ENCODE data around the gene C9orf57.
"Not testable (repeated sequence)": the region's sequence is repeated elsewhere in the genome, so short reads cannot be mapped to it uniquely, and the experiment has no call there.

C9orf57 gene

GRCh38 chr9:72060513-72060912, at the start of gene C9orf57:
Gene C9orf57 (minus strand): TSS chr9:72060613. CDS start chr9:72059331, 1,282 bp downstream.
- TF ChIP-seq CTCF (IDR thresholded peaks at IDR 0.05; ENCODE audit: low read depth, low read length, missing control alignments): no peak
- in situ Hi-C loops (cut with HindIII; ENCODE audit: low sequenced_read_pairs): no loop called here
- DNase-seq (ENCODE audit: low read depth): no peak
- H3K4me3 ChIP-seq (ENCODE audit: low read depth, low read length): no peak within 1 kb of the TSS

- in situ Hi-C loops (cut with HindIII; ENCODE audit: low sequenced_read_pairs): no loop called here
- DNase-seq (ENCODE audit: low read depth): no peak
- no peak for TF ChIP-seq CTCF (IDR thresholded peaks at IDR 0.05; ENCODE audit: low read depth, low read length, missing control alignments)
- no peak overlapping the region for H3K4me3 ChIP-seq (ENCODE audit: low read depth, low read length)
These were observed 42.1 kb upstream of the C9orf57 start for GRCh38 chr9:72102520-72102919.

GRCh38 chr9:72095520-72095919, 35.1 kb upstream of the C9orf57 start:
- DNase-seq (ENCODE audit: low read depth); H3K4me3 ChIP-seq (ENCODE audit: low read depth, low read length); in situ Hi-C loops (cut with HindIII; ENCODE audit: low sequenced_read_pairs): not testable (repeated sequence)

- no peak for TF ChIP-seq CTCF (IDR thresholded peaks at IDR 0.05; ENCODE audit: low read depth, low read length, missing control alignments)
- in situ Hi-C loops (cut with HindIII; ENCODE audit: low sequenced_read_pairs): no loop called here
- H3K4me3 ChIP-seq (ENCODE audit: low read depth, low read length): no peak overlapping the region
- no peak for DNase-seq (ENCODE audit: low read depth)
These were observed 32.4 kb upstream of the C9orf57 start for GRCh38 chr9:72092820-72093219.

- H3K4me3 ChIP-seq (ENCODE audit: low read depth, low read length): no peak overlapping the region
- in situ Hi-C loops (cut with HindIII; ENCODE audit: low sequenced_read_pairs): no loop called here
- no peak for DNase-seq (ENCODE audit: low read depth)
- no peak for TF ChIP-seq CTCF (IDR thresholded peaks at IDR 0.05; ENCODE audit: low read depth, low read length, missing control alignments)
These were observed 29.2 kb upstream of the C9orf57 start for GRCh38 chr9:72089451-72090130.

GRCh38 chr9:72082536-72082935, 22.1 kb upstream of the C9orf57 start:
- in situ Hi-C loops (cut with HindIII; ENCODE audit: low sequenced_read_pairs): no loop called here
- DNase-seq (ENCODE audit: low read depth): no peak
- no peak for TF ChIP-seq CTCF (IDR thresholded peaks at IDR 0.05; ENCODE audit: low read depth, low read length, missing control alignments)
- no peak overlapping the region for H3K4me3 ChIP-seq (ENCODE audit: low read depth, low read length)

- in situ Hi-C loops (cut with HindIII; ENCODE audit: low sequenced_read_pairs); DNase-seq (ENCODE audit: low read depth); H3K4me3 ChIP-seq (ENCODE audit: low read depth, low read length): not testable (repeated sequence)
These were observed 14.3 kb upstream of the C9orf57 start for GRCh38 chr9:72074666-72075065.

GRCh38 chr9:72065076-72065475, 4.7 kb upstream of the C9orf57 start:
- H3K4me3 ChIP-seq (ENCODE audit: low read depth, low read length): no peak overlapping the region
- no peak for DNase-seq (ENCODE audit: low read depth)
- TF ChIP-seq CTCF (IDR thresholded peaks at IDR 0.05; ENCODE audit: low read depth, low read length, missing control alignments): no peak
- in situ Hi-C loops (cut with HindIII; ENCODE audit: low sequenced_read_pairs): no loop called here
